Loucy (cell line): ENCODE results near the gene PPP4R4.

Source experiments
- CTCF ChIP-seq: fragments of 200-600 bp; sonication (generic); conservative IDR thresholded peaks from 2 replicates; pipeline ENCODE4 v1.5.1; 2014; ENCODE audit warnings: mild to moderate bottlenecking, antibody characterized with exemption, low read length
- EZH2phosphoT487 ChIP-seq: fragments of 200-600 bp; IDR thresholded peaks from 2 replicates; pipeline ENCODE4 v1.6.1; 2018; ENCODE audit warnings: antibody characterized with exemption, mild to moderate bottlenecking, moderate library complexity, borderline replicate concordance

GRCh38 chr14:94314890-94315289 lies 140.8 kb downstream of the PPP4R4 start:
- TF ChIP-seq EZH2phosphoT487 (no peak), CTCF (no peak)
